Ectodermal cell (in vitro differentiated cells): ENCODE measurements around the gene PARP15. TPM values are rescaled to one million over a fixed set of nuclear protein-coding genes. Genes with fewer than 3 reads are reported as not detected.

ENCODE experiments used
- H3K27ac ChIP-seq: 2 replicates; pipeline ENCODE4 v1.7.0; 2013; ENCODE audit warnings: mild to moderate bottlenecking, low read depth, low read length; ENCODE audit not compliant: insufficient read depth, poor library complexity, severe bottlenecking
- H3K27me3 ChIP-seq: 2 replicates; pipeline ENCODE4 v1.7.0; 2013; ENCODE audit warnings: mild to moderate bottlenecking, low read length; ENCODE audit not compliant: insufficient read depth, control insufficient read depth, poor library complexity, severe bottlenecking
- H3K36me3 ChIP-seq: one replicate; pipeline ENCODE4 v1.7.0; 2013; ENCODE audit warnings: low read length; ENCODE audit not compliant: control insufficient read depth, insufficient read depth
- H3K4me1 ChIP-seq: one replicate; pipeline ENCODE4 v1.7.0; 2013; ENCODE audit warnings: low read length; ENCODE audit not compliant: control insufficient read depth, insufficient read depth
- H3K4me3 ChIP-seq: 2 replicates; pipeline ENCODE4 v1.7.0; 2013; ENCODE audit warnings: low read depth, low read length, control low read depth; ENCODE audit not compliant: insufficient read depth
- H3K9me3 ChIP-seq: 2 replicates; pipeline ENCODE4 v1.7.0; 2013; ENCODE audit warnings: mild to moderate bottlenecking, low read length, moderate library complexity; ENCODE audit not compliant: control insufficient read depth
- WGBS, 2 experiments: methylation state at CpG; one replicate each; pipeline ENCODE4 v1.1.7; 2013; ENCODE audit warnings: missing lambda C conversion rate in 2 of 2; 5-methylcytosine and 5-hydroxymethylcytosine counted together
- polyA plus RNA-seq, 4 experiments: library from polyadenylated mRNA; stranded (reverse); fragments of 50-300 nt; gene quantifications; one replicate each; pipeline ENCODE4 v1.2.3, GENCODE V29; 2013

The PARP15 gene
- polyA plus RNA-seq (2013, experiment 1 of 4), result not detected
- not detected for polyA plus RNA-seq (2013, experiment 2 of 4)
- polyA plus RNA-seq (2013, experiment 3 of 4), result not detected
- polyA plus RNA-seq (2013, experiment 4 of 4), result not detected

DNA sequence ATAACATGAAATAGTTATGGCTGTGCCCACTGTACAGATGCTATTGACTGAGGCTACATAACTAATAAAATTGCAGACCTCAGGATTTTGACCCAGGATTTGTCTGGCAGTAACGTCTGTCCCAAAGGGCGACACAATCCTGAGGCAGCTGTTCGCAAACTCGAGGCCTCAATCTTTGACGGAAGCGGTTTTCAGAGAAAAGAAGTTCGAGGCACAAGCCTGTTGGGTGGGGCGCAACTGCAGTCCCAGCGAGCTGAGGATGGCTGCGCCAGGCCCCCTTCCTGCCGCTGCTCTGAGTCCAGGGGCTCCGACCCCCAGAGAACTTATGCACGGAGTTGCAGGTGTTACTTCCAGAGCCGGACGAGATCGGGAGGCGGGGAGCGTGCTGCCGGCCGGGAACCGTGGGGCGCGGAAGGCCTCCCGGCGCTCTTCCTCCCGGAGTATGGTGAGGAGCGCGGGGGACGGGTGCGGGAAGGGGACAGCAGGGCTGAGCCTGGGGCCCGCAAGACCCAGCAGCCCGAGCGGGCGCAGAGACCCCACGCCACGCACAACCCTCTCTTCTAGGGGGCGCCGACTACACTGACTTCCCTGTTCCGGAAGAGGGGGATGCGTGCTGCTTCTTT, at the start of gene PARP15:
Gene PARP15 (plus strand): TSS at position 242 of the 623 bp plus-strand sequence. CDS start 18 bp downstream, at position 260.
- H3K36me3 ChIP-seq, result no peaks in the 10 kb centered on the region
- peaks cover 16% of the 10 kb centered on the region for H3K27me3 ChIP-seq
- H3K9me3 ChIP-seq, result peaks cover 3% of the 10 kb centered on the region
- 61 to 71% methylated on average over 38 to 40 of the region's 40 CpGs for WGBS, 2 experiments
- H3K27ac ChIP-seq, result no peak within 1 kb of the TSS
- peak within 1 kb of the TSS; percentile 27 for H3K4me3 ChIP-seq
- no peaks in the 10 kb centered on the region for H3K4me1 ChIP-seq

DNA sequence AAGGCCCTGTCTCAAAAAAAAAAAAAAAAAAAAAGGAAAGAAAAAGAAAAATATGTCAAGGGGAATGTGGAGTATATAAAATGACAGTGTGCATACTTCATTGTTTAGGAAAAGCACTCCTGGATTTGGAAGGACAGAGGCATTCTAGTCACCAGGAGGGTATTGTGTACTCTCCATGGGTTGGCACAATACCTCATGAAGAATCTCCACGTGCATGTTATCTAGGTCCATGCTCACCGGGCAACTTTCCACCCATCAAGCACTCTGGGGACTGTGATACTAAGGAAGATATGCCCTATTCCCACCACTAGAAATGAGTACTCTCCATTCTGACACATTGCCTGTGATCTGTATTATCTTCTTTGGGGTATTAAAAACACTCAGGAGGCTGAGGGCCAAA, 47.3 kb upstream of the PARP15 start:
- Histone ChIP-seq H3K4me3 (no peak overlapping the region), H3K27ac (no peak overlapping the region), H3K4me1 (no peaks in the 10 kb centered on the region), H3K27me3 (no peaks in the 10 kb centered on the region), H3K9me3 (no peaks in the 10 kb centered on the region), H3K36me3 (no peaks in the 10 kb centered on the region)
- WGBS, 2 experiments, result 90 to 96% methylated on average over 2 of the region's 2 CpGs

GRCh38 chr3:122533480-122533879, 44.0 kb upstream of the PARP15 start:
- Histone ChIP-seq H3K4me3 (no peak overlapping the region), H3K36me3 (no peaks in the 10 kb centered on the region), H3K27ac (no peak overlapping the region), H3K4me1 (no peaks in the 10 kb centered on the region), H3K27me3 (no peaks in the 10 kb centered on the region), H3K9me3 (no peaks in the 10 kb centered on the region)
- whole genome bisulfite sequencing, 2 experiments, result 88 to 100% methylated on average over 2 of the region's 2 CpGs

- Histone ChIP-seq H3K27me3 (no peaks in the 10 kb centered on the region), H3K4me1 (no peaks in the 10 kb centered on the region), H3K9me3 (no peaks in the 10 kb centered on the region), H3K27ac (no peak overlapping the region), H3K36me3 (no peaks in the 10 kb centered on the region), H3K4me3 (no peak overlapping the region)
- WGBS, 2 experiments, result 85 to 91% methylated on average over 1 of the region's 1 CpG
These were observed 43.5 kb upstream of the PARP15 start for GRCh38 chr3:122533931-122534334.

- no peaks in the 10 kb centered on the region for H3K4me1 ChIP-seq
- H3K4me3 ChIP-seq, result no peak overlapping the region
- H3K27ac ChIP-seq, result no peak overlapping the region
- H3K27me3 ChIP-seq, result no peaks in the 10 kb centered on the region
- WGBS, 2 experiments, result 71 to 75% methylated on average over 6 of the region's 6 CpGs
- H3K36me3 ChIP-seq, result no peaks in the 10 kb centered on the region
- H3K9me3 ChIP-seq, result no peaks in the 10 kb centered on the region
These were observed 41.4 kb upstream of the PARP15 start for GRCh38 chr3:122535964-122536631.

GRCh38 chr3:122536632-122537001, 40.8 kb upstream of the PARP15 start:
- no peaks in the 10 kb centered on the region for H3K4me1 ChIP-seq
- H3K9me3 ChIP-seq, result no peaks in the 10 kb centered on the region
- 42 to 47% methylated on average over 3 of the region's 3 CpGs for WGBS, 2 experiments
- no peak overlapping the region for H3K27ac ChIP-seq
- no peaks in the 10 kb centered on the region for H3K36me3 ChIP-seq
- H3K27me3 ChIP-seq, result no peaks in the 10 kb centered on the region
- H3K4me3 ChIP-seq, result no peak overlapping the region

DNA sequence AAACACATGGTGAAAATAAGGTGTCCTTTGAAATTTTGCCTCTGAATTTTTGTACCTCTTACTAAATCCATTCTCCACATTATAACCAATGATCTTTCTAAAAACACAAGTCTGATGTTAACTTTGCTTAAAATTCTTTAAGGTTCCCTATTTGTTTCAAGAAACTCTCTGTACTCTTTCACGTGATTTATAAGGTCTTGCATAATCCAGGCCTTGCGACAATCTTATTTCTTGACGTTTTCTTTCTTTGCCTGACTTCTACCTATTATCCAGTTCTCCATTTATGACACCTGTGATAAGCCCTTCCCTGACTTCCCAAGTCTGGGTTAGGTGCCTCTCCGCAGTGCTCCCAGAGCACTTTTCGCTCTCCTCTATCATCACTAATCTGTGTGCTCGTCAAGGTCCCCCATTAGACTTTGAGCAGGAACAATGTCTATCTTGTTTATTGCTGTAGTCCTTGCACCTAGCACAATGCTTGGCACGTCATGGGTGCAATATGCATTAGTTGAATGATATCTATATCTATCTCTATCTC, 38.4 kb upstream of the PARP15 start:
- no peak overlapping the region for H3K27ac ChIP-seq
- H3K9me3 ChIP-seq, result no peaks in the 10 kb centered on the region
- H3K27me3 ChIP-seq, result no peaks in the 10 kb centered on the region
- H3K36me3 ChIP-seq, result no peaks in the 10 kb centered on the region
- H3K4me3 ChIP-seq, result no peak overlapping the region
- H3K4me1 ChIP-seq, result no peaks in the 10 kb centered on the region
- WGBS, 2 experiments, result 93 to 95% methylated on average over 7 of the region's 7 CpGs

DNA sequence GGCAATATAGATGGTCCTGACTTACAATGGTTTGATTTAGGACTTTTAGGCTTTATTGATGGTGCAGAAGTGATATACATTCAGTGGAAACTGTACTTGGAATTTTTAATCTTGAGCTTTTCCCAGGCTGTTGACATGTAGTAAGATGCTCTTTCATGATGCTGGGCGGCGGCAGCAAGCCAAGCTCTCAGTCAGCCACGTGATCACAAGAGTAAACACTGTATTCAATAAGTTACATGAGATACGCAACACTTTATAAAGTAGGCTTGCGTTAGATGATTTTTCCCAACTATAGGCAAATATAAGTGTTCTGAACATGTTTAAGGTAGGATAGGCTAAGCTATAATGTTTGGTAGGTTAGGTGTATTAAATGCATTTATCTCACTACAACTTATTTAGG, 31.3 kb upstream of the PARP15 start:
- WGBS, 2 experiments, result 94% methylated on average over 5 of the region's 5 CpGs
- no peaks in the 10 kb centered on the region for H3K27me3 ChIP-seq
- H3K9me3 ChIP-seq, result no peaks in the 10 kb centered on the region
- no peaks in the 10 kb centered on the region for H3K4me1 ChIP-seq
- H3K27ac ChIP-seq, result no peak overlapping the region
- no peaks in the 10 kb centered on the region for H3K36me3 ChIP-seq
- H3K4me3 ChIP-seq, result no peak overlapping the region

DNA sequence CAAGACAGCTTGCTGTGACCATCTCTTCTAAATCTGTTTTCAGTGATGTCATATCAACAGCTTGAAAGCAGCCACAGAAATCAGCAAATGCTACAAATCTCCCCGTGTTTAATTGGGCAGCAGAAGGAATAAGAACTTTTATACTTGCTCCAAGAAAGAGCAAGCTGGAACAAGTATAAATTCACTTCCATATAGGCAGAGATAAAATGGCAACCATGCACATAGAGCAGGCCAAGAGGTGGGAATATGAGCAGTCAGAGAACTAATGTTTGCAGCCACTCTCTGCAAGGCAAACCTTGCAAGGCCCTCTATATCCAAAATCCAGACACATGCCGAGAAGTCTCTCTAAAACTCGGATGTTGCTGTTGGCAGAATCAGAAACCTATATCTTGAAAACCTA, 29.4 kb upstream of the PARP15 start:
- Histone ChIP-seq H3K27ac (no peak overlapping the region), H3K4me3 (no peak overlapping the region), H3K9me3 (no peaks in the 10 kb centered on the region), H3K36me3 (no peaks in the 10 kb centered on the region), H3K4me1 (no peaks in the 10 kb centered on the region), H3K27me3 (no peaks in the 10 kb centered on the region)
- WGBS, 2 experiments, result 89 to 93% methylated on average over 3 of the region's 3 CpGs

DNA sequence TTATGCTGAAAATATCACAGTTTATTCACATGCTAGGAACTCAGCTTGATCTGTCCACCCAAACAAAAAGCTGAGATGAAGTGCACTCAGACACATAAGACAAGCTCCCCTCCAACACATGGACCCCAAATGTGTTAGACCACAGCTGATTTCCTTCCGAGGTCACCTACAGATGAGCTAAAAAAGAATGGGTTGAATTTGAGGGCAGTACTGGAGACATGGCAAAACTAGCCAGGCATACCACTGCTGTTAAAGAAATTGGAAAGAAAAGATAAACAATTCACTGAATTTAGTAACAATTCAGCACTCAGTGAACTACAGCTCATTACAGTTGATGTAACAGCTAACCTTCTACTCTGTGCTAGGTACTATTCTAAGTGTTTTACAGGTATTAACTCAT, 28.8 kb upstream of the PARP15 start:
- no peaks in the 10 kb centered on the region for H3K9me3 ChIP-seq
- no peaks in the 10 kb centered on the region for H3K4me1 ChIP-seq
- H3K27me3 ChIP-seq, result no peaks in the 10 kb centered on the region
- H3K27ac ChIP-seq, result no peak overlapping the region
- 89 to 100% methylated on average over 1 of the region's 1 CpG for WGBS, 2 experiments
- no peaks in the 10 kb centered on the region for H3K36me3 ChIP-seq
- no peak overlapping the region for H3K4me3 ChIP-seq
